Right atrium auricular region (tissue), 2 donors: ENCODE results near the gene DDOST. TPM values are rescaled to one million over a fixed set of nuclear protein-coding genes. Genes with fewer than 3 reads are reported as not detected.
"Not testable (repeated sequence)": the region's sequence is repeated elsewhere in the genome, so short reads cannot be mapped to it uniquely, and the experiment has no call there.

Experiments
- DNase-seq: peaks from one replicate; pipeline ENCODE4 v3.0.0-alpha.2; 2019; ENCODE audit warnings: low spot score
- H3K27ac ChIP-seq, 2 donors: fragments of 200-600 bp; sonication (generic); 1 replicate in 1 of 2; 2 replicates in 1 of 2; pipeline ENCODE4 v1.5.1; 2016 to 2019
- H3K27me3 ChIP-seq, 2 donors: fragments of 200-600 bp; sonication (generic); one replicate each; pipeline versions ENCODE4 v1.5.1 to v1.6.0; 2017 to 2019
- H3K36me3 ChIP-seq: fragments of 200-600 bp; sonication (generic); one replicate; pipeline ENCODE4 v1.5.1; 2016
- H3K4me1 ChIP-seq, 2 donors: fragments of 200-600 bp; sonication (generic); one replicate each; pipeline versions ENCODE4 v1.5.1 to v1.6.0; 2017 to 2019
- H3K4me3 ChIP-seq, 2 donors: fragments of 200-600 bp; sonication (generic); 1 replicate in 1 of 2; 2 replicates in 1 of 2; pipeline ENCODE4 v1.5.1; 2017 to 2019; ENCODE audit warnings: mild to moderate bottlenecking in 1 of 2, moderate library complexity in 1 of 2
- H3K9me3 ChIP-seq, 2 donors: fragments of 200-600 bp; sonication (generic); one replicate each; pipeline ENCODE4 v1.5.1; 2019
- CTCF ChIP-seq, 2 donors: fragments of 200-600 bp; sonication (generic); IDR thresholded peaks; one replicate each; pipeline ENCODE4 v1.5.1; 2019; ENCODE audit warnings: antibody characterized with exemption in 2 of 2
- total RNA-seq, 2 donors: library from RNA; depleted of rRNA; stranded (reverse); fragments of >200 nt; gene quantifications; one replicate each; pipeline ENCODE4 v1.1.0, GENCODE V29; 2016

The DDOST gene
- total RNA-seq, 2 donors from 2014 or later = 147 to 152 TPM

- DNase-seq = no peak
- H3K27ac ChIP-seq = no peak overlapping the region
- H3K4me3 ChIP-seq = no peak overlapping the region
- no peaks in the 10 kb centered on the region for H3K9me3 ChIP-seq
- peaks cover 0 to 4% of the 10 kb centered on the region in 2 donors for H3K4me1 ChIP-seq
- no peaks in the 10 kb centered on the region for H3K36me3 ChIP-seq
- TF ChIP-seq CTCF (IDR thresholded peaks at IDR 0.05) = no peak
- no peaks in the 10 kb centered on the region for H3K27me3 ChIP-seq
Measured at GRCh38 chr1:20678599-20678998, 17.4 kb upstream of the DDOST start.

GRCh38 chr1:20673626-20674025, 12.5 kb upstream of the DDOST start:
- H3K9me3 ChIP-seq, DNase-seq, H3K4me3 ChIP-seq, H3K4me1 ChIP-seq, H3K27me3 ChIP-seq, H3K36me3 ChIP-seq, H3K27ac ChIP-seq: not testable (repeated sequence)

GRCh38 chr1:20672265-20672632, 11.1 kb upstream of the DDOST start:
- no peaks in the 10 kb centered on the region for H3K27me3 ChIP-seq
- H3K9me3 ChIP-seq = no peaks in the 10 kb centered on the region
- DNase-seq = no peak
- no peak for TF ChIP-seq CTCF (IDR thresholded peaks at IDR 0.05)
- no peaks in the 10 kb centered on the region for H3K4me1 ChIP-seq
- no peak overlapping the region for H3K27ac ChIP-seq
- no peaks in the 10 kb centered on the region for H3K36me3 ChIP-seq
- H3K4me3 ChIP-seq = no peak overlapping the region

- TF ChIP-seq CTCF (IDR thresholded peaks at IDR 0.05) = no peak
- Histone ChIP-seq H3K36me3 (no peaks in the 10 kb centered on the region), H3K27ac (no peak overlapping the region), H3K4me3 (no peak overlapping the region), H3K4me1 (no peaks in the 10 kb centered on the region), H3K27me3 (no peaks in the 10 kb centered on the region), H3K9me3 (no peaks in the 10 kb centered on the region)
- DNase-seq = no peak
Measured at GRCh38 chr1:20670936-20671335, 9.8 kb upstream of the DDOST start.

- Histone ChIP-seq H3K4me1 (no peaks in the 10 kb centered on the region), H3K4me3 (no peak overlapping the region), H3K27ac (no peak overlapping the region), H3K9me3 (no peaks in the 10 kb centered on the region), H3K36me3 (no peaks in the 10 kb centered on the region), H3K27me3 (no peaks in the 10 kb centered on the region)
- DNase-seq = no peak
- TF ChIP-seq CTCF (IDR thresholded peaks at IDR 0.05) = no peak
Measured at GRCh38 chr1:20668581-20668980, 7.4 kb upstream of the DDOST start.

- H3K4me1 ChIP-seq = peaks cover 0 to 7% of the 10 kb centered on the region in 2 donors
- no peak overlapping the region for H3K4me3 ChIP-seq
- no peaks in the 10 kb centered on the region for H3K9me3 ChIP-seq
- DNase-seq = no peak
- no peaks in the 10 kb centered on the region for H3K27me3 ChIP-seq
- H3K36me3 ChIP-seq = no peaks in the 10 kb centered on the region
- H3K27ac ChIP-seq = peak overlapping the region; percentile 30 to 31
- TF ChIP-seq CTCF (IDR thresholded peaks at IDR 0.05) = no peak
Measured at GRCh38 chr1:20666804-20667203, 5.6 kb upstream of the DDOST start.
